Dedifferentiated amniotic fluid mesenchymal stem cell (primary cell): Measurements from ENCODE around the gene TRPC4.

ENCODE experiments used
- DNase-seq: peaks from one replicate; pipeline ENCODE4 v3.0.0-alpha.2; 2016; ENCODE audit errors: extremely low spot score

TRPC4 gene

DNA sequence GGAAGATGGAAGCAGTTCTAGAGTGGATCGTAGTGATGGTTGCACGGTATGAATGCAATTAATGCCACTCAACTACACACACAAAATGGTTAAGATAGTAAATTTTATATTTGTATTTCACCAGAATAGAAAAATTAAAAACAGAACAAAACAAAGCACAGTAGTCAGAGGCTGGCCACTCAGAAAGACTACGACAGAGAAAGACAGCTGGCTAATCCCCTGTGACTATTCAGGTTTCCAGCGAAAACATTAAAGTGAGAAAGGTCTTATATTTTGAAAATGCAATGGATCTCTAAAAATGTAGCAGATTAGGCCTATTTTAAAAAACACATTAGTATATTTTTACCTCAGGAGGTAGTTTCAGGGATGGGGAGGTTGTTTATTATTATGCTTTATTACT, 139.7 kb downstream of the TRPC4 start:
- DNase-seq, result no peak

DNA sequence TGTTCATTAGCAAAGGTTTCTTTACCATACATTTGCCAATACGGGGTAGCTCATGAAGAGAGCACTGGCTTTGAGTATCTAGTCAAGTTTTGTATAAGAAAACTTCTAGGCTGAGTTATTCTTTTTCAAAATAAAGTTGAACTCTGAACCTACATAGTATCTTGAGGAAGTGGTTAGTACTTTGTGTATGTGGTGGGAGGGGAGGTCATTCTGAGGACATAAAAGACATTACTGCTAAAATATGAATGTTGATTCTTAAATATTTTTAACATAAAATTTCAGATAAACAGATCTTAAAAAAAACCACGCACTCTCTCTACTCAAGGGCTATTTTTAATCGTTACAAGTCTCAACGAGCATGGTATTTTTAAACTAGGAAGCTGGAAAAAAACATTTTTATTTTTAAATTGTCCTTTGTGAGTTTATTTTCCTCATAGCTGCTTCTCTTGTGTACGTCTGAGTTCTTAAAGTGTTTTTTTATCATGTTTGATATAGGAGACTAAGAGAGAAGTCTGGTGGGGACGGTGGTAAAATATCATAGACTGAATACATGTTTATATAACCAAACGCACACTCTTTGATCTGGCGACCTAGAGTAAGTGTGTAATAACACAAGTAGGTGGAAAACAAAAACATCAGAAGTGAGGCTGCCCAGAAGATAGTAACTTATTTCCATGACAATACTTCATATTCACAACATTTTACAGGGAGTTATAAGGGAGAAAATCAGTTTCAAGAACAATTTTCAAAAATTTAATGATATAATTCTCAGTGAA, 153.0 kb downstream of the TRPC4 start:
- no peak for DNase-seq

DNA sequence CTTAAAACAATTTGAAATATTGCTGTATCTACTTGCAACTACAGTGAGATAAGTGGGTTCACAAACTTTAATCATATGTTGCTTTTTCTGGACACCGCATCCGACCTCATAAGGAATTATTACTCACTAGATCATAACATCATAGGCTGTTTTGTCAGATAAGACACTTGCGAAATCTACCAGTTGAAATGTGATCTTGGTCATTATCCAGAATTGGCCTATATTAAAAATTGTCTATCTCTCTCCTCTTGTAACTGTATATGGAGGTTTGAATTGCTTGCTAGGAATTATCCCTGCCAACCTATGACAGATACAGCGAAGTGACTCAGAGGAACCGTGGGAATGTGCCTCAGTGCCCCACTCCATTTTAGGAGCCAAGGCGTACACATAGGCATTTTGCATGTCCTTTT, 154.0 kb downstream of the TRPC4 start:
- DNase-seq, result no peak

DNA sequence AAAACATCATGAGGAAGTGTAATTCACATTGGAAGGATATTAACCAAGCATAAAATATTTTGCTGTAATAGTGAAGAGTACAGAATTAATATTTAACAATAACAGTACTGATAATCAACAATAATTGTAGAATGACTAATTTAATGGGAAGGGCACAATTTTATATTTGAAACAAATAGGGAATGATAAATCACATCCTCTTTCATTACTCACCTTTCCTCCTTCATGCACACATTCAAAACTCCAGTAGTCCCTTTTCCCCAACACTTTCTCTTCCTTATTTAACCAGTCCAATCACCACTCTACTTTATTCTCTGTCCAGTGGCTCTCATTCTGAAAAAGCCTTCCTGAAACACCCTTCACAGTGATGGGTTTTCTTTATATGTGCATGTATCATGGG, 160.3 kb downstream of the TRPC4 start:
- DNase-seq, result no peak

DNA sequence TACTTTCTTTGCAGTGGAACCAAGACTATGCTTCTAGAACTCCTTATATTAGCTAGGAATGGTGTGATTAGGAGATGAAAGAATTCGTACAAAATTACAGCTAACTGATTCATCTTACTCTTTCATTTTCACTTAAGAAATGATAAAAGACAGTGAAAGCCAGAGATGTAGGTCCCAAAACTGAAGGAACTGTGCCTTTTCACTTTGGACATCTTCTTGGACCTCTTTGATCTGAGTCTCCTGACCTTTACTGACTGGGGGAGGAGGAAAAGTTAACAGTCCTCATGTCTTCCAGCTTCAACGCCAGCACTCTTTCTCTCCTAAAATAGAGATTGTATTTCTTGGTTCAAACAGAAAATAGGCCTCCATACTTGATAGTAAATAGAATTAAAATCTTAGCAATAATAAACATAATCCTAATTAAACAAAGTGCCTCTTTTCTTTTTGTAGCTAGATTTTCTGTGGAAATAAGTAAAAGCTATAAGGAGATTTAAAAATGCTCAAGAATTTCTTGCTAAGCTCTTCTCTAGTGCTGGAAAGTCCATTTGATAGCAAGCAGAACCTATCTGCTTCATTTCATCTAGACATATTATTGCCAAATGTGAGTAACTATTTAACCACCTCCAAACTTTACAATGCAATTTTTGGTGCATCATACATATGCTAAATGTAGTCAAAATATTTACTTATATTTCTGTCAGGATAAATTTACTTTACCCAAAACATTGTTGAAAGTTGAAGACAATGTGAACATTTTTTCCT, 161.7 kb downstream of the TRPC4 start:
- no peak for DNase-seq

DNA sequence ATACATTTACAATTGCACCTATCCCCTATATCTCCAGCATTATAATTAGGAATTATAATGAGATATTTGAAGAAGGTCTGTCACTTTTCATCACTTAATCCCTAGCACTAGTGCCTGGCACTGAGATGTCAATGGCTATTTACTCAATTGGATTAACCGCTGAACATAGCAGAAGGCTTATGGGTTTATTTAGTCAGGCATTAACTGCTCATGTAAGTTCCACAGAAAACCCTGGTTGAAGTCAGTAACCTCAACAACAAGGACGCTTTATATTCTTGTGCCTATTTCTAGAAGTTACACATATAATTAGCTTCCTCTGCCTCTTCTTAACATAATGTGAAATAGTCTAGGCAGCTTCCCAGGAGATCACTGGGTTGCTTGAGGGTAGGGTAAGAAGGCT, 163.5 kb downstream of the TRPC4 start:
- DNase-seq, result no peak

DNA sequence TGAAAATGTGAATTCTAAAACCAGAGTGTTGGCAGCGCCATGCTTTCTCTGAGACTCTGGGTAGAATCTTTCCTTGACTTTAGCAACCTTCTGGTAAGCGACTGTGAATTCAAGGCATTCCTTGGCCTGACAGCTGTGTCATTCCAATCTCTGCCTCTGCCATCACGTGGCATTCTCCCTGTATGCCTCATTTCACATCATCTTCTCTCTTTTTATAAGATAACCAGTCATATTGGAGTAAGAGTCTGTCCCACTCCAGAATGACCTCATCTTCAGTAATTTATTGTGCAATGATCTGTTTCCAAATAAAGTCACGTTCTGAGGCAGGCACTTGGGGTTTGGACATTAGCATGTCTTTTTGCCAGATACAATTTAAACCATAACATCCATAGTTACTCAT, 167.6 kb downstream of the TRPC4 start:
- DNase-seq, result peak; percentile 87

DNA sequence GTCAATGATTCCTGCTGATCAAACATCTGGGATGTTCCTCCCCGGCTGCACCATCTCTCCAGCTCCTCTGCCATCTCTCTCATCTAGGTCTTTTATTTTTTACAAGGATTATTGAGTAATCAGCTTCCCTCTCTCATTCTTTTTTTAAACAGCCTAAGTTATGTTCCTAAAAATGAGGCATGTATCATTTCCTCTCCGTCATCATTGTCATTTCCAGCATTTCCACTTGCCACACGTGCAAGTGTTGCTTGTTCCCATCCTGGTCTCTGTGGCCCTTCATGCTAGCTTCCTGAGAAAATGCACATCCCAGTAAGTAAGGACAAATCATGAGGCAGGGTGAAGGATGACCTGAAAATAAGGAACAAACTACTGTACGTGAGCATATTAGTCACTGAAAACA, 168.3 kb downstream of the TRPC4 start:
- no peak for DNase-seq

DNA sequence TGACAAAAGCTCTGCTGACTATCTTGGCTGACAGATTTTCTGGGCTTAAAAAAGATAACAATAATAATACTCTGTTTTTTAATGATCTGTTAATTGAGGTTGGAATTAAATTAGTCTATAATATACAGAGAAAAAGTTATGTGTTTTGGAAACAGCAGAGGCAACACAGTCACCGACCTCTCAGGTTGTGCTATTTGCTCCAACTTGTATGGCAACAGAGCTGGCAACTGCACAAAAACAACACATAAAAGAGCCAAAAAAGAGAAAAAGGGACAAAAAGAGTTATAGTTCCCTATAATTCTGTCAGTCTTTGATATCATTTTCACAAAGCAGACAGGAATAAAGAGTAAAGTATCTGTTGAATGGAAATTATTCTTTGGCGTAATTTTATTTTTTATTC, 168.7 kb downstream of the TRPC4 start:
- DNase-seq, result no peak

DNA sequence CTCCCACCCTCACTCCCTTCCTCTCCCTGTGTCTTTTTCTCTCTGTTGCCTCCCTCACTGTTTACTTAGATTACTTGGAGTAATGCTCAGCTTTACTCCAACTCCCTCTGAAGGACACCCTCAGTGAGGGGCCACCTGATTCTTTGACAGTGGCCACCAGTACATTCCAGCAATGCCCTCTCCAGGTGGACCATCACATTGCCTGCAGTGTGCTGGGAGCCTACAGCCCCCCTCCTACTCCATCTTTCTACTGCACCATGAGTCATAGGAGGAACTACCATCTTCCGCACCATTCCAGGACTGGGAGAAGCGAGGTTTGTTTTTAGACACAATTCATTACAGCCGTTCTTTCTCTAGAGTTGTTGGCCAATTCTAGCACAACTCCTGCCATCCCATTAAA, 174.4 kb downstream of the TRPC4 start:
- no peak for DNase-seq

DNA sequence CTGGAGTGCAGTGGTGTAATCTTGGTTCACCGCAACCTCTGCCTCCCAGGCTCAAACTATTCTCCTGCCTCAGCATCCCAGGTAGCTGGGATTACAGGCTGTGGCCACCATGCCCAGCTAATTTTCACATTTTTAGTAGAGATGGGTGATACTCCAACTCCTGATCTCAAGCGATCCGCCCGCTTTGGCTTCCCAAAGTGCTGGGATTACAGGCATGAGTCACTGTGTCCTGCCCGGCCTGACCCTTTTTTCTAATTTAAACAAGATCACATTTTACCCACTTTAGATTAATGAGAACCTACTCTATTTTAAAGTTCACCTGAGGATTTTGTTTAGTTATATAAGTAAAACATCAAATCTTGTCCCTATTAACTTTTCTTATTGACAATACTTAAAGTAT, 179.2 kb downstream of the TRPC4 start:
- DNase-seq, result no peak

DNA sequence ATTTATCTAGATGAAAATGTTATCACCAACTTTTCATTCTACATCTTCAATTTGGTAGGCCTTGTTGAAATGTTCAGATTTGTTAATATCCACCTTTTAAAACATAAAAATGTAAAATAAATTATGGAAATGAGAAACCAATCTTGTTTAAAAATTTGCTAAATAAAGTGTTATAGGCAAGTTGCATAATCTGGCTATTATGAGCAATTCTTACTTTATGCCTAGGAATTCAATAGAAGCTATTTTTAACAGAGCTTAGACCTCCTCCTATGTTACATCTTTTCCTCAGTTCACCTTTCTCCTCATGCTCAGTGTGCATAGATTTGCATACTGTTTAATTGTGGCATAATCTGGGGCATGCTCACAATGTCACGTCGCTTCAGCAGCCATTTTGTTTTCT, 183.1 kb downstream of the TRPC4 start:
- no peak for DNase-seq

DNA sequence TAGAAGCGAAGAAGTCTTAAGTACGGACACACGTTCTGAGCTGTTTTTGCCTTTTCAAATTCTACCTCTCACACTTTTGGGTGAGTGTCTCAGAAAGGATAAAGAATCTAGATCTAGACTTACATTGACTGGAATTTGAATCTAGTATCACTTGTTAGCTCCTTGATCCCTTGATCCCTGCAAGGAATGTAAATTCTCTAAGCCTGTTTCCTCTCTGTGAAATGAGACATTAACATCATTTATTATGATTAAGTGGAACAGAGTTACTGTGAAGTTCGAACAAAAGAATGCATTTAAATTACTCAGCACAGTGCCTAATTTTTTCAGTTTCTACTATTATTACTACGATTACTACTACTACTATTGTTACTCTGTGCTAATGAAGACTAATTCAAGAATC, 184.4 kb downstream of the TRPC4 start:
- DNase-seq, result no peak

DNA sequence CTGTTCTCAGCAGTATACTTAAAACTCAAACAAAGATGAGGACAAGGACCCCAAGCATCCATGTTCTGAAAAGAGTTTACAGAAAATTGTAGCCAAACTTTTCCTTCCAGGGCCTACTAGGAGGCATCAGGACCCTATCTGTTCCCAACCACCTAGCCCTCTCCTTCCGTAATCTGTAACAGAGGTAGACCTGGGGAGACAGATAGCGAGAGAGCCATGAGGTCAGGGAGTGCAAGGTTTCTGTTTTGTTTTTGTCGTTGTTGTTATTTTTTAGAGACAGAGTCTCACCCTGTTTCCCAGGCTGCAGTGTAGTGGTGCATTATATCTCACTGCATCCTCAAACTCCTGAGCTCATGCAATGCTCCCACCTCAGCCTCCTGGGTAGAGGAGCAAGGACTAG, 187.1 kb downstream of the TRPC4 start:
- DNase-seq, result no peak

DNA sequence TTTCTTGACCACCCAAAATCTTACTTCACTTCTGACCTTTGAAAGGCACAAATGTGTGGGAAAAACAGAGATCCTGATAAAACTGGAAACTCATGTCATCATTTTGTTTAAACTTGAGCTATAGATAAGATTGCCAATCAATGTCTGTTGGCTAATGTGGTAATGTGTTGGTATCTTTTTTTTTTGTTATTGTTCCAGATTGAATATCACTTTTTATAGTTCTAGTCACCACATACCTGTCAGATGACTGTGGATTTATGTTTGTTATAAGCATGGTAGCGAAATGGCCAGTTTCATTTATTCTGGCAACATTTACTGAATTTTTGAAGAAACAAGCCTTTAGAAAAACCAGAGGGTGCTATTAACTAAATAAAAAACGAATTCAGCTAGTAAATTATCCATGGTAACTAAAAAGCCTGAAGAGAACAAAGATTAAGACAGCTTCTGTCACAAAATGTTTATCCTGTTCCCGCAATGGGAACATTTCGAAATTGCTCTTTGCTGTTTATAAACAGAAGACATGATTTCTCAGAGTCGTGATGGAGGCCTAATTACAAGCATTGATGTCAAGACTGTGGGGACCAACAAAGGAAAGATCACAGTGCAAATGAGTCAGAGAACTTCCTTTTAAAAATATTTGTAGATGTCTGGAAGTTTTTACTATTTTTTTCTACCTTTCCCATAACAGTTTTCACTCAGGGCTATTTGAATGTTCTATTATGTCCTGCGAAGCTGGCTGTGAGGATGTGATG, 188.1 kb downstream of the TRPC4 start:
- DNase-seq, result no peak

DNA sequence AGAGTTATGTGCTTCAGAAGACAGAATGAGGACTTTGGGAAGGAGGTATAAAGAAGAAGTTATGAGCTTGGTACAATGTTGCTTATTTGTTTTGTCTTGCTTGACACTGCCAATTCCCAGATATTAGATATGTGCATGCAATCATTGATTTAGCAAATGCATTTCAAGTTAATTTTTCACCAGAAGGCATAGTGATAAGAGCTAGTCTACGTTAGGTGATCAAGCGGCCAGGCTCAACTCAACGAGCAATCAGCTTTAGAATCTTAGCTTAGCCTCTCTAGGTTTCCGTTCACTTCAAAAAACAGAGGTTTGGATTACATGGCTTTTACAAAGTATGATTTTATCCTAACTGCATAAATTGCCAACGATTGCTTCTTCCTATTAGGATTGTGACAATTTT, 189.4 kb downstream of the TRPC4 start:
- no peak for DNase-seq

DNA sequence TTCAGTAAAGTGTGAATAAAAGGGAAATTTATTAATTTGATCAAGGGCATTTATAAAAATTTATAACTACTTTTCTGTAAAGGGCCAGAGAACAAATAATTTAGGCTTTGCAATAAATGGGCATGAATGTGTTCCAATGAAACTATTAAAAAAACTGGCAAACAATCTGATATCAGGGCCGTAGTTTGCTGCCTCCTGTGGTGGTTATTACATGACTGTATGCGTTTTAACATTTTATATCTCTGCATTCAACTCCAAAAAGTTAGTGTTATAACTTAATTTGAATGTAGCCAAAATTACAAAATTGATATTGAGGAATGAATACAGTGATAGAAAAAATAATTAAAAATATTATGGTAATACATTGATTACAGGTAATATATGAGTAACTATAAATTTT, 190.5 kb downstream of the TRPC4 start:
- DNase-seq, result no peak

DNA sequence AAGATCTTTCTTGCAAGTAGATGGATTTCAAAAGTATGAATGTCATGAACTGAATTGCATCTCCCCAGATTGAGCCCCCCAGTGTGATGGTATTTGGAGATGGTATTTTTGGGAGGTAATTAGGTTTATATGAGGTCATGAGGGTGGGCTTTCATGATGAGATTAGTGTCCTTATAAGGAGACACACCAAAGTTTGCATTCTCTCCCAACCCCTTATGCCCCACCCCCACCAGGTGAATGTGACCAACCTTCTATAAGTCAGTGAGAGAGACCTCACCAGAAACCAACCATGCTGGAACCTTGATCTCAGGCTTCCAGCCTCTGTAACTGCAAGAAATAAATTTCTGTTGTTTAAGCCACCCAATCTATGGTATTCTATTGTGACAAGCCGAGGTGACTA, 199.7 kb downstream of the TRPC4 start:
- DNase-seq, result no peak

DNA sequence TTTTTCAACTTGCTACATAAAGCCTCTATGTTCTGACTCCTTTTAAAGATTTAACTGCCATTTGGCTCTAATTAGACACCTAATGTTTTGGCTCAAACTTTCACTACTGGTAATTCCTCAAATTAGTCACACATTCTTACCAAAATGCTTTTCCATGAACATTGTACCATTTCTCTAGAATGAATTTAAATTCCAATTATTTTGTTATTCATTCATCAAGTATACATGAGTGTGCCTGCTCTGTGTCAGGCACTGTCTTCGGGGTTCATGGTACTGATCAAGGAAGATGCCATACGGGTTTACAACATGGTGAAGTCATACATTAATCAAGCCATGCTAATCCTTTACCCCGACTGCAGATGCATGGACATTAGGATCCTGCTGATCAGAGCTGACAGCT, 201.9 kb downstream of the TRPC4 start:
- no peak for DNase-seq

DNA sequence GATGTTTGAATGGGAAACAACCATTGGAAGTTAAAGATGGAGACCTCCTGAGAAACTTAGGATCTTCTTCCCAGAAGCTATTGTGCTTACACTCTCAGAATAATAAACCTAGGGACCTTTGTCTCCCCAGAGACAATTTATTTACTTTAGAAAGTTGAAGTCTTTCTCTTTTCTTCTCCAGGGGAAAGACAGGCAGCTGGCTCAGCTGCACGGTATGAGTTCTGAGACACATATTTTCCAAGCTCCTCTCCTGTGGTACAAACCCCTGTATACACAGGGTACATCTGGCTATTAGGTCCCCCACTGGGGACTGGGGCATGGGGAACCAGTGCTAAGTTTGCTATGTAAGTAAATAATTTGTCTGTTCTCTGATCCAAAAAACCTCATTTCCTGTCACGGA, 203.5 kb downstream of the TRPC4 start:
- DNase-seq, result no peak

DNA sequence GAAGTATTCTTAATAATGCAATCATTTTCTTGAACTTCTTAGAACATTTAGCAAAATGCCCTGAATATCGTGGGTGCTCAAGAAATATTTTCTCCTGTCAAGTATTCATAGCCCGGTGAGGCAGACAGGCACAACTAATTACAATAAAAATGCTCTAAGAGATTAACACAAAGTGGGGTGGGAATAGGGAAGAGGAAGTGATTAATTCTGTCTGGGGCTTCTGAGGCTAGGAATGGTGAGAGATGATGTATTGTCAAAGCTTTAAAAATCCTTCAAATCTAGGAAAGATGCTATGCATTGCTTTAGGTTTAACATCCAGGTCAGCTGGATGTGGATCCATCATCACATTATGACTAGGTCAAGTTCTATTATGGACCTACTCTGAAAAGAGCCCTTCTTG, 204.2 kb downstream of the TRPC4 start:
- no peak for DNase-seq

DNA sequence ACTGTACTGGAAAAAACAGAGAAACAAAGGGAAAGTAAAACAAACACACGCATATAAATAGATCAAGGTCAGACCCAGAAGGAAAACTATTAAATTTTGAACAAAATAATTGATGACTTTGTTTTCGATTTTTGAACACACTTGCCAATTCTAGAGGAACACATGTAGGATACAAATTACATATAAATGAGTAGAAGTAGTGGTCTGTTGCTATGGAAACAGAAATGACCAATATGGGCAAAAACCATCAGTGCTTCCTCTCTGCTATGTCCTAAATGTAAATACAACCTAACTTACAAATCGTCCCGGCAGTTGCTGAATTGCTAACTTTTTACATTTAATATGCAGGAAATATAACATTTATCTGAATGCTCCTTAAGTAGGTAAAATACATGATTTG, 205.8 kb downstream of the TRPC4 start:
- no peak for DNase-seq

DNA sequence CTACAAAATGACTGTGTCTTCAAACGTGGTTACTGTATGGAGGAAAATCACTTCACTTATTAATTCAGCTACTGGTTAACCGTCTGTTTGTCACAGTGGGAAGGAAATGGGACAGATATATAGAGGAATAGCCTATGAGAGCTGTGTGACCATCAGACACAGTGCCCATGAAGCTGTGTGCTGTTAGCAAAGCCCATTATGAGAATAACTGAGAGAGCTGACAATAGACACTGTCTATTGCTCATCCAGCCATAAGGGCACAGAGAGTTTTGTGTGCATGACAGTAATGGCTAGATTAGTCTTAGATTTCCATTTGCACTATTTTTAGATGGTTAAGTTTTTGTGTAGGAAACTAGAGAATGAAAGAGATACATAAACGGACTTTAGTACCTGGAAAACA, 206.9 kb downstream of the TRPC4 start:
- no peak for DNase-seq
